Stimulated activated CD4-positive, alpha-beta T cell treated with anti-CD3 and anti-CD28 coated beads, Interleukin-15, amount 100 ng/mL, for 1 hour (primary cell): ENCODE measurements around the gene DAAM1.

ENCODE experiments used
- DNase-seq, 2 donors: peaks; one replicate each; pipeline ENCODE4 v3.0.0-alpha.2; 2020; ENCODE audit warnings: low read depth in 1 of 2, low spot score in 1 of 2

DAAM1 gene

DNA sequence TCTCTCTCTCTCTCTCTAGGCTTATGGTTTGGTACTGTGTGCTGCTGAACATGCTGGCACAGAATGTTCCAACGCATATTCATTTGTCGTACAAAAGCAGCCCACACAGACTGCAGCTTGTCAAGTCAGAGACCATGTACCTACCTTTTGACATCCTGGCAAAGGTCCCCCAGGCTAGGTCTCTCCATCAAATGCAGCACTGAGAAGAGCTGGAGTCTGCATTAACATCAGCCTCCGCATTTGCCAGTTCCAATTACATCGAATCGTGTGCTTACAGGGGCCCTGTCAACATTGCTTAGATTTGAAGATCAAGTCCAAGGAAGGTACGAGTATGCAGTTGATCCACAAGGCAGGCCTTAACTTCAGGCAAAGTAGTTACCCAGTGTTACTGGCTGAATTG, 228.8 kb downstream of the DAAM1 start:
- no peak for DNase-seq

DNA sequence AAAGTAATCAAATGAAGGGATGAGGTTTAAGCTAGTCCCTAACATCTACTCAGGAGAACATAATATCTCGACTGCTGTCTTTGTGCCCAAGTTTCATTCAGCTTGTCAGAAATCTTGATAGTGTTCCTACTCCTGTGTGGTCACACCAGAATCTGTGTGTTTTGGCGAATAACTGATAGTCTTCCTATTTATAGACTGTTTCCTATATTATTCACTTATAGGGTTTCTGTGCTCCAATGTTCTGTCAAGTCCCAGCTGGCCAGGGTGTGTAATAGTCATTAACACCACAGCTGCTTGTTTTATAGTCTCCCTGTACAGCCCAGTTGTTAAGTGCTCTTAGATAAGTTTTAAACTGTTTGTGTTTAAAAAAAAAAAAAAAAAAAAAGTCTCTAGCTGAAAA, 230.8 kb downstream of the DAAM1 start:
- no peak for DNase-seq
